SK-N-MC (cell line): ENCODE data around the gene CYTH1.

Experiments
- FOXP2 ChIP-seq: optimal IDR thresholded peaks from 2 replicates; pipeline ENCODE3; 2011; ENCODE audit warnings: mild to moderate bottlenecking, moderate library complexity; ENCODE audit not compliant: insufficient read depth; ENCODE audit errors: extremely low read length, control extremely low read depth
- POLR2AphosphoS5 ChIP-seq: IDR thresholded peaks from 2 replicates; pipeline ENCODE4 v1.6.1; 2012; ENCODE audit warnings: mild to moderate bottlenecking, low read depth, low read length, borderline replicate concordance

DNA sequence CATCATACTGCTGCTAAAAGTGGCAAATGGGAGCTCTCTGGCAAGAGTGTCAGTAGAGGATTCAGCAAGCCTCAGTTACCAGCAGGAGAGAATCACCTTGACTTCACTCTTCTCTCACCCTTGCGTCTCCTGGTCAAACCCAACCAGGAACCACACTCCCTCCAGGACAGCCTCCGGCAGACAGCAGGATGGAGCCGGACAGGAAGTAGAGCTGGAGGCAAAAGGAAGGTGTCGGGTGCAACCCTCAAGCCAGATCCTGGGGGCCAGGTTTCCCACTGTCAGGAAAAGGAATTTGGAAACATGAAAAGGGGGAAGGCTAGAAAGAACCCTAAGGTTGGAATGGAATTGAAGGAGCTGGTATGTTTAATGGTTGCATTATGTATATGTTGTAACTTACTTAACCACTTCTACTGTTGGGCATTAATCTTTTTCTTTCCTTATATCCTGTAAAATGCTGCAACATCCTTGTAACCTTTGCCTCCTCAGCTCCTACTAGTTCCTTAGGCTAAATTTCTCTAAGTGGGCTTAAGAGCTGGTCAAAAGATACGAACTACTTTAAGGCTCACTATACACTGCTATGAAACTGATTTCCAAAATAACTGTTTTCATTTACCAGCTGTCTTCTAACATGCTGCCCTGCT is 40.3 kb downstream of the CYTH1 start:
- no peak for TF ChIP-seq POLR2AphosphoS5
- TF ChIP-seq FOXP2: no peak
